DND-41 (cell line): ENCODE data around the gene MAB21L2.

Source experiments
- ATAC-seq: fragments of 200-7000 bp; cut with Tn5 transposase; 3 replicates; pipeline ENCODE4 v1.9.1; 2021; ENCODE audit warnings: low read depth; ENCODE audit not compliant: insufficient read depth
- DNase-seq: peaks from one replicate; pipeline ENCODE4 v3.0.0-alpha.2; 2020
- H2AFZ ChIP-seq: 2 replicates; pipeline ENCODE4 v1.6.0; 2012; ENCODE audit warnings: low read depth, low read length
- H3K27ac ChIP-seq: 2 replicates; pipeline ENCODE4 v1.5.1; 2012; ENCODE audit warnings: low read length, inconsistent platforms
- H3K27me3 ChIP-seq: fragments of 200-600 bp; sonication (generic); 2 replicates; pipeline ENCODE4 v1.6.0; 2012; ENCODE audit warnings: low read length, mild to moderate bottlenecking, inconsistent platforms; ENCODE audit not compliant: insufficient read depth, poor library complexity
- H3K36me3 ChIP-seq: 2 replicates; pipeline ENCODE4 v1.5.1; 2012; ENCODE audit warnings: low read length, inconsistent platforms; ENCODE audit not compliant: insufficient read depth
- H3K4me1 ChIP-seq: 2 replicates; pipeline ENCODE4 v1.5.1; 2012; ENCODE audit warnings: mild to moderate bottlenecking, low read length; ENCODE audit not compliant: insufficient read depth
- H3K4me2 ChIP-seq: 2 replicates; pipeline ENCODE4 v1.6.0; 2012; ENCODE audit warnings: mild to moderate bottlenecking, moderate library complexity, low read length, inconsistent platforms; ENCODE audit not compliant: insufficient read depth
- H3K4me3 ChIP-seq, 2 experiments: fragments of 200-600 bp in 1 of 2; shearing (Covaris generic) in 1 of 2; 2 replicates each; pipeline ENCODE4 v1.5.1; 2012 to 2016; ENCODE audit warnings: inconsistent platforms in 2 of 2, low read length in 2 of 2, mild to moderate bottlenecking in 2 of 2, low read depth in 1 of 2, moderate library complexity in 1 of 2
- H3K79me2 ChIP-seq: 2 replicates; pipeline ENCODE4 v1.6.0; 2012; ENCODE audit warnings: low read length, inconsistent platforms; ENCODE audit not compliant: insufficient read depth
- H3K9ac ChIP-seq: 2 replicates; pipeline ENCODE4 v1.6.0; 2012; ENCODE audit warnings: low read depth, mild to moderate bottlenecking, inconsistent platforms, low read length, moderate library complexity
- H3K9me3 ChIP-seq: 2 replicates; pipeline ENCODE4 v1.5.1; 2012; ENCODE audit warnings: low read length, moderate library complexity, mild to moderate bottlenecking, inconsistent platforms; ENCODE audit not compliant: insufficient read depth, severe bottlenecking
- H4K20me1 ChIP-seq: 2 replicates; pipeline ENCODE4 v1.6.0; 2012; ENCODE audit warnings: low read length; ENCODE audit not compliant: insufficient read depth
- EZH2 ChIP-seq: IDR thresholded peaks from 3 replicates; pipeline ENCODE4 v1.6.1; 2012; ENCODE audit warnings: borderline replicate concordance, low read depth, mild to moderate bottlenecking, moderate library complexity, low read length, inconsistent platforms; ENCODE audit not compliant: severe bottlenecking
- TF ChIP-seq, protein P1 (sequence below): IDR thresholded peaks from 2 replicates; pipeline ENCODE4 v1.5.1; 2012; ENCODE audit warnings: borderline replicate concordance, low read length, moderate library complexity, mild to moderate bottlenecking; ENCODE audit not compliant: poor library complexity, severe bottlenecking; ENCODE audit errors: extremely low read depth

The MAB21L2 gene

GRCh38 chr4:150581056-150581605, 820 bp upstream of the MAB21L2 start:
- H3K9ac ChIP-seq, result no peak overlapping the region
- H3K27me3 ChIP-seq, result no peaks in the 10 kb centered on the region
- TF ChIP-seq EZH2, result no peak
- TF ChIP-seq, protein P1, sequence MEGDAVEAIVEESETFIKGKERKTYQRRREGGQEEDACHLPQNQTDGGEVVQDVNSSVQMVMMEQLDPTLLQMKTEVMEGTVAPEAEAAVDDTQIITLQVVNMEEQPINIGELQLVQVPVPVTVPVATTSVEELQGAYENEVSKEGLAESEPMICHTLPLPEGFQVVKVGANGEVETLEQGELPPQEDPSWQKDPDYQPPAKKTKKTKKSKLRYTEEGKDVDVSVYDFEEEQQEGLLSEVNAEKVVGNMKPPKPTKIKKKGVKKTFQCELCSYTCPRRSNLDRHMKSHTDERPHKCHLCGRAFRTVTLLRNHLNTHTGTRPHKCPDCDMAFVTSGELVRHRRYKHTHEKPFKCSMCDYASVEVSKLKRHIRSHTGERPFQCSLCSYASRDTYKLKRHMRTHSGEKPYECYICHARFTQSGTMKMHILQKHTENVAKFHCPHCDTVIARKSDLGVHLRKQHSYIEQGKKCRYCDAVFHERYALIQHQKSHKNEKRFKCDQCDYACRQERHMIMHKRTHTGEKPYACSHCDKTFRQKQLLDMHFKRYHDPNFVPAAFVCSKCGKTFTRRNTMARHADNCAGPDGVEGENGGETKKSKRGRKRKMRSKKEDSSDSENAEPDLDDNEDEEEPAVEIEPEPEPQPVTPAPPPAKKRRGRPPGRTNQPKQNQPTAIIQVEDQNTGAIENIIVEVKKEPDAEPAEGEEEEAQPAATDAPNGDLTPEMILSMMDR, result no peak
- H3K36me3 ChIP-seq, result peaks cover 14% of the 10 kb centered on the region
- H3K79me2 ChIP-seq, result no peaks in the 10 kb centered on the region
- H3K4me2 ChIP-seq, result no peak overlapping the region
- peaks cover 10% of the 10 kb centered on the region for H3K9me3 ChIP-seq
- DNase-seq (no peak), ATAC-seq (no peak)
- H3K4me1 ChIP-seq, result no peaks in the 10 kb centered on the region
- H3K4me3 ChIP-seq, result no peak overlapping the region
- no peak overlapping the region for H2AFZ ChIP-seq
- H3K27ac ChIP-seq, result no peak overlapping the region
- H4K20me1 ChIP-seq, result no peaks in the 10 kb centered on the region

DNA sequence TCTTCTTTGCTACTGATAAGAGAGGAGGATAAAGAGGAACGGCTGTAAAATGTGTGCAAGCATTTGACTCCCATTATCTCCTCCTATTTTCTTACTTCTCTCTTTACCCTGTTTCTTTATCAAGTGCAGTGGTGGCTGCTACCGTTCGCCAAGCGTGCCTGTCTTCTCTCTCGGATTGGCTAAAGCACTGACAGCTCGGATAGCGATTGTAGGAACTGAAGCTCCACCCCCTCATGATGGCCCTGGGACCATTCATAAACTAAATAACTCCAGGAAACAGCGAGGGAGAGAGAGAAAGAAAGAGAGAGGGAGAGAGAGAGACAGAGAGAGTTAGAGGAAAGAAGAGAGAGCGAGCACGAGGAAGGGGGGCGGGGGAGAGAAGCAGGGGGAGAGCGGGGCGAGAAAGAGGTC, 305 bp upstream of the MAB21L2 start:
- ATAC-seq, result no peak
- Histone ChIP-seq H3K9me3 (peaks cover 10% of the 10 kb centered on the region), H3K27me3 (no peaks in the 10 kb centered on the region), H2AFZ (no peak overlapping the region), H3K36me3 (peaks cover 14% of the 10 kb centered on the region), H4K20me1 (no peaks in the 10 kb centered on the region), H3K4me3 (no peak overlapping the region), H3K9ac (no peak overlapping the region), H3K27ac (no peak overlapping the region), H3K4me1 (no peaks in the 10 kb centered on the region), H3K79me2 (no peaks in the 10 kb centered on the region), H3K4me2 (no peak overlapping the region)
- TF ChIP-seq, protein P1, result no peak
- no peak for TF ChIP-seq EZH2
- DNase-seq, result no peak

- Histone ChIP-seq H3K79me2 (no peaks in the 10 kb centered on the region), H3K4me1 (no peaks in the 10 kb centered on the region), H3K27me3 (no peaks in the 10 kb centered on the region), H3K27ac (no peak overlapping the region), H3K9ac (no peak overlapping the region), H3K4me2 (no peak overlapping the region), H3K9me3 (peaks cover 10% of the 10 kb centered on the region), H2AFZ (no peak overlapping the region), H3K36me3 (peaks cover 14% of the 10 kb centered on the region), H4K20me1 (no peaks in the 10 kb centered on the region), H3K4me3 (no peak overlapping the region)
- ATAC-seq (no peak), DNase-seq (no peak)
- TF ChIP-seq, protein P1, result no peak
- TF ChIP-seq EZH2, result no peak
Observed at GRCh38 chr4:150582873-150583286, 929 bp downstream of the MAB21L2 start.
